BLaER1 (cell line): ENCODE measurements around the gene UVSSA.
A peak's percentile ranks its signal among the peaks of the same experiment; 100 is the strongest.

Experiments used
- H3K27ac ChIP-seq: shearing (Covaris generic); formaldehyde crosslinking; 2 replicates; pipeline ENCODE4 v1.8.1; 2022
- H3K27me3 ChIP-seq: shearing (Covaris generic); formaldehyde crosslinking; 2 replicates; pipeline ENCODE4 v1.8.1; 2022
- H3K36me3 ChIP-seq: shearing (Covaris generic); formaldehyde crosslinking; 2 replicates; pipeline ENCODE4 v1.8.1; 2022
- H3K4me1 ChIP-seq: shearing (Covaris generic); formaldehyde crosslinking; 2 replicates; pipeline ENCODE4 v1.8.1; 2022
- H3K4me2 ChIP-seq: shearing (Covaris generic); formaldehyde crosslinking; 2 replicates; pipeline ENCODE4 v1.8.1; 2022
- H3K4me3 ChIP-seq: shearing (Covaris generic); formaldehyde crosslinking; 2 replicates; pipeline ENCODE4 v1.8.1; 2022
- H3K9ac ChIP-seq: shearing (Covaris generic); formaldehyde crosslinking; 2 replicates; pipeline ENCODE4 v1.8.1; 2022
- H3K9me3 ChIP-seq: shearing (Covaris generic); formaldehyde crosslinking; 2 replicates; pipeline ENCODE4 v1.8.1; 2022
- H4K20me1 ChIP-seq: shearing (Covaris generic); formaldehyde crosslinking; 2 replicates; pipeline ENCODE4 v1.8.1; 2022
- Cebpa-rat ChIP-seq: shearing (Covaris generic); IDR thresholded peaks from 2 replicates; pipeline ENCODE4 v1.8.1; 2022

Gene UVSSA

GRCh38 chr4:1375051-1375721 lies 28.2 kb downstream of the UVSSA start:
- H3K9ac ChIP-seq, result no peak overlapping the region
- no peak overlapping the region for H3K4me3 ChIP-seq
- no peak for TF ChIP-seq Cebpa-rat
- H3K27ac ChIP-seq, result no peak overlapping the region; the same call in 1 of the 2 replicates
- H4K20me1 ChIP-seq, result peaks cover 15% of the 10 kb centered on the region; the same call in 1 of the 2 replicates
- H3K4me1 ChIP-seq, result peaks cover 40% of the 10 kb centered on the region
- H3K9me3 ChIP-seq, result peaks cover 15% of the 10 kb centered on the region
- H3K4me2 ChIP-seq, result peak overlapping the region; percentile 88; the same call in 1 of the 2 replicates
- H3K27me3 ChIP-seq, result no peaks in the 10 kb centered on the region
- peaks cover 15% of the 10 kb centered on the region; the same call in 1 of the 2 replicates for H3K36me3 ChIP-seq

- H4K20me1 ChIP-seq, result peaks cover 15% of the 10 kb centered on the region; the same call in 1 of the 2 replicates
- H3K4me2 ChIP-seq, result peak overlapping the region; percentile 88
- no peak for TF ChIP-seq Cebpa-rat
- peak overlapping the region; percentile 60; the same call in 1 of the 2 replicates for H3K9ac ChIP-seq
- peaks cover 40% of the 10 kb centered on the region for H3K4me1 ChIP-seq
- H3K4me3 ChIP-seq, result no peak overlapping the region; the same call in 1 of the 2 replicates
- H3K27me3 ChIP-seq, result no peaks in the 10 kb centered on the region
- peak overlapping the region; percentile 60 for H3K27ac ChIP-seq
- H3K9me3 ChIP-seq, result peaks cover 15% of the 10 kb centered on the region
- peaks cover 15% of the 10 kb centered on the region; the same call in 1 of the 2 replicates for H3K36me3 ChIP-seq
Observed at GRCh38 chr4:1375761-1376322, 28.8 kb downstream of the UVSSA start.

- peaks cover 15% of the 10 kb centered on the region; the same call in 1 of the 2 replicates for H3K36me3 ChIP-seq
- peak overlapping the region; percentile 88 for H3K4me2 ChIP-seq
- peaks cover 40% of the 10 kb centered on the region for H3K4me1 ChIP-seq
- H4K20me1 ChIP-seq, result peaks cover 15% of the 10 kb centered on the region; the same call in 1 of the 2 replicates
- peak overlapping the region; percentile 60; the same call in 1 of the 2 replicates for H3K9ac ChIP-seq
- no peaks in the 10 kb centered on the region for H3K27me3 ChIP-seq
- H3K27ac ChIP-seq, result peak overlapping the region; percentile 60
- no peak overlapping the region; the same call in 1 of the 2 replicates for H3K4me3 ChIP-seq
- H3K9me3 ChIP-seq, result peaks cover 15% of the 10 kb centered on the region
- TF ChIP-seq Cebpa-rat, result no peak
Observed at GRCh38 chr4:1376391-1376840, 29.4 kb downstream of the UVSSA start.

GRCh38 chr4:1376841-1377605 lies 30.0 kb downstream of the UVSSA start:
- H4K20me1 ChIP-seq, result peaks cover 15% of the 10 kb centered on the region; the same call in 1 of the 2 replicates
- peaks cover 15% of the 10 kb centered on the region; the same call in 1 of the 2 replicates for H3K36me3 ChIP-seq
- peak overlapping the region; percentile 60 for H3K27ac ChIP-seq
- peak overlapping the region; percentile 60; the same call in 1 of the 2 replicates for H3K9ac ChIP-seq
- H3K4me2 ChIP-seq, result peak overlapping the region; percentile 88
- no peaks in the 10 kb centered on the region for H3K27me3 ChIP-seq
- peaks cover 40% of the 10 kb centered on the region for H3K4me1 ChIP-seq
- no peak overlapping the region; the same call in 1 of the 2 replicates for H3K4me3 ChIP-seq
- H3K9me3 ChIP-seq, result peaks cover 15% of the 10 kb centered on the region
- TF ChIP-seq Cebpa-rat, result no peak

GRCh38 chr4:1377606-1378261 lies 30.7 kb downstream of the UVSSA start:
- Histone ChIP-seq H3K9me3 (peaks cover 12% of the 10 kb centered on the region), H3K4me1 (peaks cover 40% of the 10 kb centered on the region), H4K20me1 (peaks cover 15% of the 10 kb centered on the region; the same call in 1 of the 2 replicates), H3K27ac (no peak overlapping the region), H3K36me3 (0 out of 2 replicates have a peak, but pooled peaks cover 9% of the 10 kb centered on the region), H3K9ac (no peak overlapping the region), H3K27me3 (no peaks in the 10 kb centered on the region), H3K4me3 (no peak overlapping the region), H3K4me2 (peak overlapping the region; percentile 88)
- no peak for TF ChIP-seq Cebpa-rat

- Histone ChIP-seq H3K9me3 (peaks cover 3% of the 10 kb centered on the region; the same call in 1 of the 2 replicates), H3K27ac (no peak overlapping the region), H3K4me1 (peaks cover 40% of the 10 kb centered on the region), H3K9ac (no peak overlapping the region), H3K4me3 (no peak overlapping the region), H4K20me1 (peaks cover 15% of the 10 kb centered on the region; the same call in 1 of the 2 replicates), H3K36me3 (0 out of 2 replicates have a peak, but pooled peaks cover 2% of the 10 kb centered on the region), H3K4me2 (peak overlapping the region; percentile 88), H3K27me3 (no peaks in the 10 kb centered on the region)
- no peak for TF ChIP-seq Cebpa-rat
Observed at GRCh38 chr4:1378559-1379231, 31.7 kb downstream of the UVSSA start.

- H3K27me3 ChIP-seq, result no peaks in the 10 kb centered on the region
- H3K9ac ChIP-seq, result no peak overlapping the region
- H3K9me3 ChIP-seq, result no peaks in the 10 kb centered on the region
- TF ChIP-seq Cebpa-rat, result no peak
- H3K4me2 ChIP-seq, result peak overlapping the region; percentile 88; the same call in 1 of the 2 replicates
- H4K20me1 ChIP-seq, result peaks cover 15% of the 10 kb centered on the region; the same call in 1 of the 2 replicates
- no peaks in the 10 kb centered on the region for H3K36me3 ChIP-seq
- no peak overlapping the region for H3K27ac ChIP-seq
- no peak overlapping the region for H3K4me3 ChIP-seq
- H3K4me1 ChIP-seq, result peaks cover 40% of the 10 kb centered on the region
Observed at GRCh38 chr4:1379351-1379781, 32.4 kb downstream of the UVSSA start.

GRCh38 chr4:1379801-1380331 lies 32.9 kb downstream of the UVSSA start:
- Histone ChIP-seq H3K9ac (no peak overlapping the region), H3K27ac (no peak overlapping the region), H4K20me1 (peaks cover 15% of the 10 kb centered on the region; the same call in 1 of the 2 replicates), H3K4me3 (no peak overlapping the region), H3K4me2 (no peak overlapping the region), H3K4me1 (peaks cover 40% of the 10 kb centered on the region), H3K36me3 (no peaks in the 10 kb centered on the region), H3K27me3 (no peaks in the 10 kb centered on the region), H3K9me3 (no peaks in the 10 kb centered on the region)
- no peak for TF ChIP-seq Cebpa-rat
